Hepatocyte (in vitro differentiated cells): Measurements from ENCODE around the gene EPC2. TPM values are rescaled to one million over a fixed set of nuclear protein-coding genes. Genes with fewer than 3 reads are reported as not detected.

ENCODE experiments used
- DNase-seq: peaks from one replicate; pipeline ENCODE4 v3.0.0-alpha.2; 2016; ENCODE audit warnings: low spot score
- H2AFZ ChIP-seq: fragments of 200-600 bp; sonication (generic); 2 replicates; pipeline ENCODE4 v1.6.0; 2016; ENCODE audit warnings: antibody characterized with exemption, mild to moderate bottlenecking
- H3K27ac ChIP-seq: fragments of 200-600 bp; sonication (generic); 2 replicates; pipeline ENCODE4 v1.5.1; 2016; ENCODE audit warnings: mild to moderate bottlenecking
- H3K27me3 ChIP-seq: fragments of 200-600 bp; sonication (generic); 2 replicates; pipeline ENCODE4 v1.6.1; 2016
- H3K36me3 ChIP-seq: fragments of 200-600 bp; sonication (generic); replicated peaks from 2 replicates; pipeline ENCODE4 v1.5.1; 2016; ENCODE audit warnings: low read depth; ENCODE audit not compliant: insufficient read depth
- H3K4me1 ChIP-seq: fragments of 200-600 bp; sonication (generic); 2 replicates; pipeline ENCODE4 v1.5.1; 2016; ENCODE audit warnings: mild to moderate bottlenecking, moderate library complexity; ENCODE audit not compliant: insufficient read depth
- H3K4me2 ChIP-seq: fragments of 200-600 bp; sonication (generic); 2 replicates; pipeline ENCODE4 v1.6.0; 2016
- H3K4me3 ChIP-seq: fragments of 200-600 bp; sonication (generic); 2 replicates; pipeline ENCODE4 v1.5.1; 2016; ENCODE audit warnings: mild to moderate bottlenecking
- H3K79me2 ChIP-seq: fragments of 200-600 bp; sonication (generic); 2 replicates; pipeline ENCODE4 v1.6.0; 2017; ENCODE audit warnings: mild to moderate bottlenecking
- H3K9me2 ChIP-seq: fragments of 200-600 bp; sonication (generic); replicated peaks from 2 replicates; pipeline ENCODE4 v1.6.0; 2017; ENCODE audit warnings: mild to moderate bottlenecking; ENCODE audit not compliant: insufficient read depth
- H3K9me3 ChIP-seq: fragments of 200-600 bp; sonication (generic); 2 replicates; pipeline ENCODE4 v1.5.1; 2016; ENCODE audit warnings: low read depth, mild to moderate bottlenecking
- H4K20me1 ChIP-seq: fragments of 200-600 bp; sonication (generic); 2 replicates; pipeline ENCODE4 v1.6.0; 2016; ENCODE audit warnings: mild to moderate bottlenecking; ENCODE audit not compliant: insufficient read depth, poor library complexity, severe bottlenecking
- EZH2 ChIP-seq: fragments of 200-600 bp; sonication (generic); IDR thresholded peaks from 2 replicates; pipeline ENCODE4 v1.6.1; 2016; ENCODE audit warnings: antibody characterized with exemption, mild to moderate bottlenecking, borderline replicate concordance
- EZH2phosphoT487 ChIP-seq: fragments of 200-600 bp; sonication (generic); IDR thresholded peaks from one replicate; pipeline ENCODE4 v1.6.1; 2018; ENCODE audit warnings: antibody characterized with exemption, mild to moderate bottlenecking, low read depth, moderate library complexity; ENCODE audit not compliant: unreplicated experiment, severe bottlenecking
- WGBS: methylation state at CpG from one replicate; pipeline ENCODE4 v1.1.6; 2016; ENCODE audit warnings: low lambda C conversion rate; ENCODE audit errors: missing lambda C conversion rate; 5-methylcytosine and 5-hydroxymethylcytosine counted together
- polyA plus RNA-seq: library from polyadenylated mRNA; unstranded; fragments of >200 nt; fragmentation: Nextera tagmentation; extraction: Ambion mirVana; gene quantifications from 2 replicates; pipeline ENCODE4 v1.2.1, GENCODE V29; 2016
- total RNA-seq: library from RNA; depleted of rRNA; stranded (reverse); fragments of >200 nt; gene quantifications from 2 replicates; pipeline ENCODE4 v1.2.3, GENCODE V29; 2014
- TF ChIP-seq, protein P1 (sequence below): fragments of 200-600 bp; sonication (generic); IDR thresholded peaks from 2 replicates; pipeline ENCODE4 v1.5.1; 2016; ENCODE audit warnings: antibody characterized with exemption, mild to moderate bottlenecking; ENCODE audit not compliant: poor library complexity

Gene EPC2
- total and polyA plus RNA-seq, 2 experiments from 2014 or later, result 2.6 to 37.8 TPM

DNA sequence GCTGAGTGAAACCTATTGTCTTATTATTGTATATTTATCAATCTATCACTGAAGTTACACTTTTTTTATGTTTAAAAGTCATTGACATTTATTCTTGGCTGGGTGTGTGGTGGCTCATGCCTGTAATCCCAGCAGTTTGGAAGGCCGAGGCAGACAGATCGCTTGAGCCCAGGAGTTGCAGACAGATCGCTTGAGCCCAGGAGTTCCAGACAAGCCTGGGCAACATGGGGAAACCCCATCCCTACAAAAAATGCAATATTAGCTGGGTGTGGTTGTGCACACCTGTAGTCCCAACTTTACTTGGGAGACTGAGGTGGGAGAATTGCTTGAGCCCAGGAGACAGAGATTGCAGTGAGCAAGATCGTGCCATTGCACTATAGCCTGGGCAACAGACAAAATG is 97.8 kb downstream of the EPC2 start:
- Histone ChIP-seq H3K9me2 (no peaks in the 10 kb centered on the region), H4K20me1 (peaks cover 23% of the 10 kb centered on the region)
- WGBS, result 88% methylated on average over 4 of the region's 4 CpGs

DNA sequence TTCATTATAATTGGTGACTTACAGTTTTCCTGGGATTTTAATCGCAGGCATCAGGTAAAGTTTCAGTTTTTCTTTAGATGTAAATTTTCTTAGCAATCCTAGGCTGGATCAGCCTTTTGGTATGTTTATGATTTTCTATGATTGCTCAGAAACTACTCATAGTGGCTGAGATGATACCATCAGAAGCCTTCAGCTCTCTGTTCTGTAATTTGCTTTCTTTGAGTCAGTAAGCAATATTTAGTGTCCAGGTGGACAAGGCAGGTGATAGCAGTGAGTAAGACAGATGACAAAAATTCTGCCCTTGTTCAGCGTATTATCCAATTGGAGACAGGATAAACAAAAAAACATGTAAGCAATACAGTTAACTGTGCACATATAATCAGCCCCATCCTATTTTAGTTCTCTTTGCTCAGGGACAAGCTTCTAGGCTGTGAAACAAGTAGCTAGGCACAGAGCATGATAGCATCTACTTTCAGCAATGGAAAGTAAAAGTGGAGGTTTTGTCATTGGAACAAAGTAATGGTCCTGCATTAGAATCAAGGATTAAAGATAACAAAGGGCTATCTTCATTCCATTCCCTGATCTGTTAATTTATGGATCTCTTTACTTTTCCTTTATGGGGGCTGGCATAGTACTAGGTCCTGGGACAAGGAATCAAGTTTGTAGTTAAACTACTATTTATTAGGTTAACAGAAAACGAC is 100.8 kb downstream of the EPC2 start:
- Histone ChIP-seq H2AFZ (no peak overlapping the region), H3K4me3 (no peak overlapping the region), H3K27ac (no peak overlapping the region), H3K27me3 (no peaks in the 10 kb centered on the region), H3K9me3 (no peaks in the 10 kb centered on the region), H4K20me1 (peaks cover 8% of the 10 kb centered on the region), H3K36me3 (no peaks in the 10 kb centered on the region), H3K79me2 (peaks cover 67% of the 10 kb centered on the region), H3K9me2 (no peaks in the 10 kb centered on the region), H3K4me1 (peaks cover 18% of the 10 kb centered on the region), H3K4me2 (no peak overlapping the region)
- DNase-seq, result no peak
- TF ChIP-seq EZH2phosphoT487 (no peak), EZH2 (no peak)
- TF ChIP-seq, protein P1, sequence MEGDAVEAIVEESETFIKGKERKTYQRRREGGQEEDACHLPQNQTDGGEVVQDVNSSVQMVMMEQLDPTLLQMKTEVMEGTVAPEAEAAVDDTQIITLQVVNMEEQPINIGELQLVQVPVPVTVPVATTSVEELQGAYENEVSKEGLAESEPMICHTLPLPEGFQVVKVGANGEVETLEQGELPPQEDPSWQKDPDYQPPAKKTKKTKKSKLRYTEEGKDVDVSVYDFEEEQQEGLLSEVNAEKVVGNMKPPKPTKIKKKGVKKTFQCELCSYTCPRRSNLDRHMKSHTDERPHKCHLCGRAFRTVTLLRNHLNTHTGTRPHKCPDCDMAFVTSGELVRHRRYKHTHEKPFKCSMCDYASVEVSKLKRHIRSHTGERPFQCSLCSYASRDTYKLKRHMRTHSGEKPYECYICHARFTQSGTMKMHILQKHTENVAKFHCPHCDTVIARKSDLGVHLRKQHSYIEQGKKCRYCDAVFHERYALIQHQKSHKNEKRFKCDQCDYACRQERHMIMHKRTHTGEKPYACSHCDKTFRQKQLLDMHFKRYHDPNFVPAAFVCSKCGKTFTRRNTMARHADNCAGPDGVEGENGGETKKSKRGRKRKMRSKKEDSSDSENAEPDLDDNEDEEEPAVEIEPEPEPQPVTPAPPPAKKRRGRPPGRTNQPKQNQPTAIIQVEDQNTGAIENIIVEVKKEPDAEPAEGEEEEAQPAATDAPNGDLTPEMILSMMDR, result no peak
- WGBS, result 81% methylated on average over 3 of the region's 3 CpGs

More for the DNA sequence above, 97.8 kb downstream of the EPC2 start:
- peaks cover 71% of the 10 kb centered on the region for H3K79me2 ChIP-seq
- TF ChIP-seq EZH2phosphoT487 (no peak), EZH2 (no peak)
- TF ChIP-seq, protein P1, result no peak
- H3K9me3 ChIP-seq, result no peaks in the 10 kb centered on the region
- no peak for DNase-seq
- no peak overlapping the region for H3K4me3 ChIP-seq
- no peak overlapping the region for H3K27ac ChIP-seq
- no peak overlapping the region for H2AFZ ChIP-seq
- peaks cover 18% of the 10 kb centered on the region for H3K4me1 ChIP-seq
- no peaks in the 10 kb centered on the region for H3K36me3 ChIP-seq
- H3K27me3 ChIP-seq, result no peaks in the 10 kb centered on the region
- H3K4me2 ChIP-seq, result no peak overlapping the region

DNA sequence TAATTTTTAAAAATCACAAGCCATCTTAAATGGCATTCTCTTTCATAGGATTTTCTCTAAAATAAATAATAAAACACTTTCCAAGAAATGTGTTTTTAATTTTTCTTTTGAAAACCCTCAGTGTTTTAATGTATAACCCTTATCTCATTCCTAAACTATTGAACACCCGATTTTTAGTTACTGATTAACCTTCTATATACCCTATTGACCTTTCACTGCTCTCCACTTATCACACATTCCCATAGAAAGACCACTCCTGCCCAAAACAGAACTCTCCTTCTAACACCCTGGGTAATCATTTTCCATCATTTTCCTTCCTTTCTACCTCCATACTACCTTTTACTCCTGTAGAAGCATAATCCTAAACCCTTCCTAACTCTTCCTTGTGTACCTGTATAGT is 102.4 kb downstream of the EPC2 start:
- TF ChIP-seq, protein P1, result no peak
- TF ChIP-seq EZH2 (no peak), EZH2phosphoT487 (no peak)
- H3K27ac ChIP-seq, result no peak overlapping the region
- H3K4me3 ChIP-seq, result no peak overlapping the region
- H3K9me3 ChIP-seq, result no peaks in the 10 kb centered on the region
- peak overlapping the region; percentile 35 for H3K4me2 ChIP-seq
- H3K36me3 ChIP-seq, result no peaks in the 10 kb centered on the region
- H3K4me1 ChIP-seq, result peaks cover 18% of the 10 kb centered on the region
- no peaks in the 10 kb centered on the region for H4K20me1 ChIP-seq
- H3K27me3 ChIP-seq, result no peaks in the 10 kb centered on the region
- peaks cover 71% of the 10 kb centered on the region for H3K79me2 ChIP-seq
- H2AFZ ChIP-seq, result no peak overlapping the region
- WGBS, result 27% methylated on average over 1 of the region's 1 CpG
- no peak for DNase-seq
- no peaks in the 10 kb centered on the region for H3K9me2 ChIP-seq
